H1 (cell line): ENCODE measurements around the gene AP3S1.

Experiments used
- CHD2 ChIP-seq: IDR thresholded peaks from 2 replicates; pipeline ENCODE4 v1.6.1; 2012; ENCODE audit warnings: low read length, improper control_type of control experiment
- CTCF ChIP-seq, 3 experiments: IDR thresholded peaks; 1 replicate in 2 of 3; 2 replicates in 1 of 3; pipeline versions ENCODE4 v1.5.1 to v1.6.1; 2011; ENCODE audit warnings: low read length in 3 of 3, mild to moderate bottlenecking in 3 of 3, inconsistent platforms in 2 of 3, low read depth in 1 of 3, moderate library complexity in 1 of 3; ENCODE audit not compliant: insufficient read depth in 1 of 3; ENCODE audit errors: control extremely low read depth in 1 of 3
- E2F6 ChIP-seq: IDR thresholded peaks from 2 replicates; pipeline ENCODE4 v1.6.1; 2012; ENCODE audit warnings: inconsistent platforms
- EZH2 ChIP-seq: fragments of 200-600 bp; sonication (generic); IDR thresholded peaks from 2 replicates; pipeline ENCODE4 v1.7.1; 2012; ENCODE audit warnings: low read depth, mild to moderate bottlenecking, moderate library complexity, low read length, inconsistent platforms; ENCODE audit not compliant: severe bottlenecking
- FOSL1 ChIP-seq: IDR thresholded peaks from 2 replicates; pipeline ENCODE4 v1.6.1; 2011; ENCODE audit warnings: mild to moderate bottlenecking, low read depth, low read length, moderate library complexity; ENCODE audit not compliant: insufficient read depth
- GABPA ChIP-seq: IDR thresholded peaks from 2 replicates; pipeline ENCODE4 v1.6.1; 2011; ENCODE audit warnings: mild to moderate bottlenecking, low read length, moderate library complexity, borderline replicate concordance; ENCODE audit not compliant: insufficient read depth
- JUND ChIP-seq: IDR thresholded peaks from 2 replicates; pipeline ENCODE4 v1.6.1; 2011; ENCODE audit warnings: mild to moderate bottlenecking, improper control_type of control experiment, low read length
- KDM5A ChIP-seq: fragments of 200-600 bp; IDR thresholded peaks from 2 replicates; pipeline ENCODE4 v1.7.1; 2012; ENCODE audit warnings: mild to moderate bottlenecking, low read length, inconsistent platforms, mixed read lengths
- PHF8 ChIP-seq: fragments of 200-600 bp; sonication (generic); conservative IDR thresholded peaks from 2 replicates; pipeline ENCODE4 v1.7.1; 2012; ENCODE audit warnings: low read depth, mild to moderate bottlenecking, inconsistent platforms, low read length, moderate library complexity
- POLR2A ChIP-seq, 2 experiments: IDR thresholded peaks; 1 replicate in 1 of 2; 2 replicates in 1 of 2; pipeline ENCODE4 v1.6.1; 2011; ENCODE audit warnings: low read depth in 2 of 2, low read length in 2 of 2, mild to moderate bottlenecking in 2 of 2; ENCODE audit errors: control extremely low read depth in 1 of 2
- POLR2AphosphoS5 ChIP-seq: IDR thresholded peaks from 2 replicates; pipeline ENCODE4 v1.6.1; 2011; ENCODE audit warnings: low read depth, low read length
- SP4 ChIP-seq: IDR thresholded peaks from 2 replicates; pipeline ENCODE4 v1.6.1; 2012; ENCODE audit warnings: low read length, inconsistent platforms
- TAF1 ChIP-seq: IDR thresholded peaks from 2 replicates; pipeline ENCODE4 v1.6.1; 2011; ENCODE audit warnings: mild to moderate bottlenecking, low read depth, low read length
- TBP ChIP-seq: IDR thresholded peaks from 2 replicates; pipeline ENCODE4 v1.6.1; 2011; ENCODE audit warnings: low read depth, low read length, improper control_type of control experiment

- no peak for TF ChIP-seq JUND
- no peak for TF ChIP-seq PHF8
- TF ChIP-seq POLR2A (IDR thresholded peaks at IDR 0.05; ENCODE audit: control extremely low read depth in 1 of 2, low read depth in 2 of 2, low read length in 2 of 2): no peak
- no peak for TF ChIP-seq E2F6
- TF ChIP-seq KDM5A: no peak
- no peak for TF ChIP-seq CHD2
- no peak for TF ChIP-seq CTCF (IDR thresholded peaks at IDR 0.05; ENCODE audit: control extremely low read depth in 1 of 3, insufficient read depth in 1 of 3, low read depth in 1 of 3, low read length in 3 of 3)
- no peak for TF ChIP-seq FOSL1
- TF ChIP-seq POLR2AphosphoS5: no peak
- no peak for TF ChIP-seq SP4
- TF ChIP-seq GABPA: no peak
- TF ChIP-seq TAF1: no peak
- no peak for TF ChIP-seq EZH2
- no peak for TF ChIP-seq TBP
These were observed 91.3 kb downstream of the AP3S1 start for GRCh38 chr5:115932991-115933390.
